GM19023 (cell line): ENCODE results near the gene UGT1A10.
"Not testable (repeated sequence)": the region's sequence is repeated elsewhere in the genome, so short reads cannot be mapped to it uniquely, and the experiment has no call there.

Experiments
- ATAC-seq: cut with Tn5 transposase; IDR thresholded peaks from one replicate; pipeline ENCODE4 v1.9.1; 2021; ENCODE audit warnings: mild to moderate bottlenecking, moderate library complexity; ENCODE audit not compliant: unreplicated experiment

The UGT1A10 gene

GRCh38 chr2:233691443-233692433 is 55.5 kb downstream of the UGT1A10 start:
- no peak for ATAC-seq

DNA sequence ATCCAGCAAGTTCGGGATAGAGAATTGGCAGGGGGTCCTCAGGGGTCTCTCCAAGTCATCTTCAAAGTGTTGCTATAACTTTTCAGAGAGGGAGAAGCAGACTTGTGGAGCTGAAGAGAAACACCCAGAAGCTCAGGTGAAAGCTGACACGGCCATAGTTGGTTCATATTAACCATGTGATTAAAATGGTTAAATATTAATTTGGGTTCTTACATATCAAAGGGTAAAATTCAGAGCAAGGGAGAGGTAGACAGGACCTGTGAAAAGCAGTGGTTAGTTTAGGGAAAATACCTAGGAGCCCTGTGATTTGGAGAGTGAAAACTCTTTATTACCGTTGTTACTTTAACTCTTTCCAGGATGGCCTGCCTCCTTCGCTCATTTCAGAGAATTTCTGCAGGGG is 56.4 kb downstream of the UGT1A10 start, which contains the start of gene UGT1A6:
TSS of gene UGT1A6 (plus strand) at position 243 of the 400 bp plus-strand sequence. CDS start at position 358, 115 bp downstream.
- no peak for ATAC-seq

DNA sequence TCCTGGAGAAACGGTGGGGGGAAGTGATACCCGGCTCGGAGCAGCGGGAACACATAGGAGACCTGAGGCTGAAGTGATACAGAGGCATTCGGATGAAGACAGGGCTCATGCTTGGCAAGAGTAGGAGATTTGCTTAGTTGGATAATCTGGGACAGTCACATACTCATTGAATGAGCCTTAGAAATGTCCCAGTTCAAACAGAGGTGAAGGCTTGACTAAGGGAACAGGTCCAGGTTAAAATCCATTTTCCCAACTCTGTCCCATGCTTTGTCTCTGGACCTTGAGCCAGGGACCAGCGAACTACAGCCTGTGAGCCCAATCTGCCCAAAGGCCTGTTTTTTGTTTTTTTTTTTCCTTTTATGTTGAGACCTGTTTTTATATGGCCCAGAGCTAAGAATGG is 57.7 kb downstream of the UGT1A10 start:
- no peak for ATAC-seq

GRCh38 chr2:233698740-233699139 is 62.5 kb downstream of the UGT1A10 start:
- no peak for ATAC-seq

- ATAC-seq = no peak
These were observed 63.3 kb downstream of the UGT1A10 start for GRCh38 chr2:233699424-233700027.

DNA sequence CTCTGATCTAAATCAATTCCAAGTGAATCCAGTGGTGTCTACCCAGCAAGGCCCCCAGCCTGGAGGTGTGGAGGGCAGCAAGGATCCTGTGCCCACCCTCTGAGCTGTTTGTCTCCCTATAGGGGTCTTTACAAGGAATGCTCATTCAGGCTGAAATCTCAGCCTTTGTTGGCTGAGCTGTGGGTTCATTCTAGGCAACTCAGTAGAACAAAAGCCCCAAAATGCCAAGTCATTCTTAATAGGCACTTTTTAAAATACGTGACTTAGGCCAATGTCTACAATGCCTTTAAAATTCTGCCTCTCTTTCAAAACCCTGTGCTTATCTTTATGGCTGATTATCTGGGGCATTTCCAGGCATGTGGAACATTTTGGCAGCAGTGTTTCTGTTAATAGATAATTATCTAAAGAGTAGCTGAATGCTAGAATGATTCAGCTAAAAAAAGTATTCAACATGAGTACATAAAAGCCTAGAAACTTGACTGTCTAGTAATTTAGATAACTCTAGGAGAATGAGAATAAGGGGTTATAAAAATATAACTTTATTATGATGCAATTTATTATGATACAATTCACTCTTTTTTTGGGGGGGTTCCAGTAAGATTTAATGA is 63.9 kb downstream of the UGT1A10 start:
- no peak for ATAC-seq

- not testable (repeated sequence) for ATAC-seq
These were observed 64.6 kb downstream of the UGT1A10 start for GRCh38 chr2:233700842-233701241.

GRCh38 chr2:233702238-233702637 is 66.0 kb downstream of the UGT1A10 start:
- no peak for ATAC-seq

GRCh38 chr2:233705911-233706506 is 69.8 kb downstream of the UGT1A10 start:
- no peak for ATAC-seq

DNA sequence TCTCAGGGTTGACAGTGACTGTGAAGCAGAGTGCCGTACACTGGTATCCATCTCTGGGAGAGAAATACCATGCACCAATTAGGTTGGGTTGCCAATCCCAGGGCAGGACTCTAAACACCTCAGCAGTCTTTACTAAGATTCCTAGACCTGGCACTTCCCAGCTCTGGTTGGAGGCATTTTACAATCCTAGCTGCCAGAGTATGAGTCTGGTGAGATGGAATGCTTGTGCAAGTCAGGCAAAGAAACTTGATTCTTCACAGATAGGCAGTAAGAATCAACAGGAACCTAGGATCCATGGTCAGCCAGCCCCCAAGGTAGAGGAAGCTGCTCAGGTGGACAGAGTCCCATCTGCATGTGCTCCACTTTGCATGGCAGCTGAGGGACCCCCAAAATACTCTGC is 70.5 kb downstream of the UGT1A10 start:
- no peak for ATAC-seq

- no peak for ATAC-seq
These were observed 71.8 kb downstream of the UGT1A10 start for GRCh38 chr2:233707940-233708644.

DNA sequence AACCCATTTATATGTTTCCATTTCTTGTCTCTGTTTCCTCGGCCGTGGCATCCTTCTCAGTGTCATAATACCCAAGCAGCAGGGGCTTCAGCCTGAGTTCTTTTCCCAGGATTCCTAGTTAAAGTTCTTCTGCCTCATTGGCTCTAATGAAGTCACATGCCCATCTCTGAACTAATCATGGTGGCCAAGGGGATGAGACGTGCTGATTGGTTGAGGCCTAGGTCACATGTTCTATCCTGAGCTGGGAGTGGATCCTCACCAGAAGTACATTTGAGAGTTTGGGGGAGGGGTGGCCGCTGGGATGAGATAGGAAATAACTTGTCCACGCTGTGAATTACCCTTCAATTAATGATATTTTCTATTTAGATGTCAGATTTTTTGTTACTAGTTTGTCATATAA is 72.7 kb downstream of the UGT1A10 start:
- no peak for ATAC-seq

- ATAC-seq = no peak
These were observed 75.2 kb downstream of the UGT1A10 start for GRCh38 chr2:233711312-233712008.

GRCh38 chr2:233712611-233713261 is 76.5 kb downstream of the UGT1A10 start, which contains the start of gene UGT1A5:
Gene UGT1A5 (plus strand): TSS chr2:233712907. CDS start chr2:233712992, 85 bp downstream.
- no peak for ATAC-seq

- ATAC-seq = no peak
These were observed 77.0 kb downstream of the UGT1A10 start for GRCh38 chr2:233713262-233713615.

DNA sequence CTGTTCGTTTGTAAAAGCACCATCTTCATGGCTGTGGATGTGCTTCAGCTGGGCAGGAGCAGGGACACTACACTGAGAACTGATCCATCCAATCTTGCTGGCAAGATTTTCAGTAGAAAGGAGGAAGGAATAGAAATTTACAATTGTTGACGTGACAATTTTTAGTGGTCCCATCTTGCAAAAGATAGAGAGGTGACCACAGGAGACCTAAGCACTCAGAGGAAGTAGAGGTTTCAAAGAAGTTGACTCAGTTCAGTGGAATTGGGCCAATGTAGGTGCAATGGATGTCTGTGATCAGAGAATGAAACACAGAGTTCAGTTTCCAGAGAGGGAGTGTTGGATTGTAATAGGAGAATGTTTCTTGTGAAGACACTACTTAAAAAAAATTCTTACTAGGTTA is 77.9 kb downstream of the UGT1A10 start:
- ATAC-seq = no peak

GRCh38 chr2:233718552-233718951 is 82.3 kb downstream of the UGT1A10 start, which contains the start of gene UGT1A4:
Gene UGT1A4 (plus strand): TSS chr2:233718736. CDS start chr2:233718821, 85 bp downstream.
- ATAC-seq = no peak

DNA sequence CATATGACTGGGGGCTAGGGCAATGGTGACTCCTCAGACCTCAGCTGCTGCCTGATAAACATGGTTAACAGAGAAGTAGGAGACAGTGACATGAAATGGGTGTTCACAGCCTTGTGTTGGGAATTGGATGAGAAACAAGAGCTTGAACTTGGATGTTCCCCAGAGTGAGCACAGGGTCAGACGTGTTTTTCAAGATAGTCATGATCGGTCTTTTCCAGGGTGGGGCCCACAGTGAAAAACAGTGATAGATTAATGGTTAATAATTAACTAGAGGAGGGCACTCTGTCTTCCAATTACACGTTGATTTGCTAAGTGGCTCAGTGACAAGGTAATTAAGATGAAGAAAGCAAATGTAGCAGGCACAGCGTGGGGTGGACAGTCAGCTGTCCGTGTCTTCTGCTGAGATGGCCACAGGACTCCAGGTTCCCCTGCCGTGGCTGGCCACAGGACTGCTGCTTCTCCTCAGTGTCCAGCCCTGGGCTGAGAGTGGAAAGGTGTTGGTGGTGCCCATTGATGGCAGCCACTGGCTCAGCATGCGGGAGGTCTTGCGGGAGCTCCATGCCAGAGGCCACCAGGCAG is 92.6 kb downstream of the UGT1A10 start, which contains the start of gene UGT1A3:
TSS of gene UGT1A3 (plus strand) at position 320 of the 579 bp plus-strand sequence. CDS start at position 405, 85 bp downstream.
- ATAC-seq = no peak
